Lower lobe of right lung (tissue), 2 donors: ENCODE measurements around the gene ZMIZ2. TPM values are rescaled to one million over a fixed set of nuclear protein-coding genes. Genes with fewer than 3 reads are reported as not detected.

Experiments used
- ATAC-seq, 2 donors: fragments of 200-7000 bp; cut with Tn5 transposase; one replicate each; pipeline ENCODE4 v1.9.1; 2020 to 2022; ENCODE audit warnings: mild to moderate bottlenecking in 2 of 2, moderate library complexity in 2 of 2
- DNase-seq: peaks from one replicate; pipeline ENCODE4 v3.0.0-alpha.2; 2020
- H3K27ac ChIP-seq: fragments of 200-600 bp; one replicate; pipeline ENCODE4 v1.8.0; 2022
- H3K27me3 ChIP-seq: fragments of 200-600 bp; one replicate; pipeline ENCODE4 v1.8.0; 2022; ENCODE audit warnings: low read depth
- H3K36me3 ChIP-seq: fragments of 200-600 bp; one replicate; pipeline ENCODE4 v1.8.0; 2022; ENCODE audit warnings: mild to moderate bottlenecking
- H3K4me1 ChIP-seq: fragments of 200-600 bp; one replicate; pipeline ENCODE4 v1.8.0; 2022
- H3K4me3 ChIP-seq: fragments of 200-600 bp; one replicate; pipeline ENCODE4 v1.8.0; 2022; ENCODE audit warnings: mild to moderate bottlenecking
- H3K9me3 ChIP-seq: fragments of 200-600 bp; one replicate; pipeline ENCODE4 v1.8.0; 2022
- intact Hi-C: fragments of 100-400 bp; cut with DNase I; formaldehyde crosslinking; loops from one replicate; pipeline ENCODE4 v1.11.0; 2022
- total RNA-seq: library from RNA; stranded (reverse); fragmentation: NEBNext Ultra II Directional; extraction: Animal tissue kit (Norgen Biotek cat#: 25700); gene quantifications from one replicate; pipeline ENCODE4 v1.2.1, GENCODE V29; 2021
- TF ChIP-seq, protein P1 (sequence below): fragments of 200-600 bp; IDR thresholded peaks from one replicate; pipeline ENCODE4 v1.8.0; 2022; ENCODE audit warnings: antibody characterized with exemption, mild to moderate bottlenecking
- donor health status: DM: no; HTN: yes; CAD: no; lungs with severe emphysema.

ZMIZ2 gene
- total RNA-seq, 1 donor from 2014 or later, result 97.9 TPM

GRCh38 chr7:44787762-44788161 is 39.1 kb downstream of the ZMIZ2 start:
- TF ChIP-seq, protein P1, sequence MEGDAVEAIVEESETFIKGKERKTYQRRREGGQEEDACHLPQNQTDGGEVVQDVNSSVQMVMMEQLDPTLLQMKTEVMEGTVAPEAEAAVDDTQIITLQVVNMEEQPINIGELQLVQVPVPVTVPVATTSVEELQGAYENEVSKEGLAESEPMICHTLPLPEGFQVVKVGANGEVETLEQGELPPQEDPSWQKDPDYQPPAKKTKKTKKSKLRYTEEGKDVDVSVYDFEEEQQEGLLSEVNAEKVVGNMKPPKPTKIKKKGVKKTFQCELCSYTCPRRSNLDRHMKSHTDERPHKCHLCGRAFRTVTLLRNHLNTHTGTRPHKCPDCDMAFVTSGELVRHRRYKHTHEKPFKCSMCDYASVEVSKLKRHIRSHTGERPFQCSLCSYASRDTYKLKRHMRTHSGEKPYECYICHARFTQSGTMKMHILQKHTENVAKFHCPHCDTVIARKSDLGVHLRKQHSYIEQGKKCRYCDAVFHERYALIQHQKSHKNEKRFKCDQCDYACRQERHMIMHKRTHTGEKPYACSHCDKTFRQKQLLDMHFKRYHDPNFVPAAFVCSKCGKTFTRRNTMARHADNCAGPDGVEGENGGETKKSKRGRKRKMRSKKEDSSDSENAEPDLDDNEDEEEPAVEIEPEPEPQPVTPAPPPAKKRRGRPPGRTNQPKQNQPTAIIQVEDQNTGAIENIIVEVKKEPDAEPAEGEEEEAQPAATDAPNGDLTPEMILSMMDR, result no peak
- no peaks in the 10 kb centered on the region for H3K36me3 ChIP-seq
- H3K27me3 ChIP-seq, result no peaks in the 10 kb centered on the region
- H3K27ac ChIP-seq, result no peak overlapping the region
- H3K4me1 ChIP-seq, result no peaks in the 10 kb centered on the region
- DNase-seq (no peak), ATAC-seq (no peak)
- H3K9me3 ChIP-seq, result no peaks in the 10 kb centered on the region
- intact Hi-C loops, result no loop called here
- H3K4me3 ChIP-seq, result no peak overlapping the region

GRCh38 chr7:44789990-44790389 is 41.3 kb downstream of the ZMIZ2 start:
- Histone ChIP-seq H3K4me3 (no peak overlapping the region), H3K4me1 (no peaks in the 10 kb centered on the region), H3K9me3 (no peaks in the 10 kb centered on the region), H3K27me3 (no peaks in the 10 kb centered on the region), H3K36me3 (no peaks in the 10 kb centered on the region), H3K27ac (no peak overlapping the region)
- intact Hi-C loops, result no loop called here
- DNase-seq (no peak), ATAC-seq (no peak)
- TF ChIP-seq, protein P1, result no peak

DNA sequence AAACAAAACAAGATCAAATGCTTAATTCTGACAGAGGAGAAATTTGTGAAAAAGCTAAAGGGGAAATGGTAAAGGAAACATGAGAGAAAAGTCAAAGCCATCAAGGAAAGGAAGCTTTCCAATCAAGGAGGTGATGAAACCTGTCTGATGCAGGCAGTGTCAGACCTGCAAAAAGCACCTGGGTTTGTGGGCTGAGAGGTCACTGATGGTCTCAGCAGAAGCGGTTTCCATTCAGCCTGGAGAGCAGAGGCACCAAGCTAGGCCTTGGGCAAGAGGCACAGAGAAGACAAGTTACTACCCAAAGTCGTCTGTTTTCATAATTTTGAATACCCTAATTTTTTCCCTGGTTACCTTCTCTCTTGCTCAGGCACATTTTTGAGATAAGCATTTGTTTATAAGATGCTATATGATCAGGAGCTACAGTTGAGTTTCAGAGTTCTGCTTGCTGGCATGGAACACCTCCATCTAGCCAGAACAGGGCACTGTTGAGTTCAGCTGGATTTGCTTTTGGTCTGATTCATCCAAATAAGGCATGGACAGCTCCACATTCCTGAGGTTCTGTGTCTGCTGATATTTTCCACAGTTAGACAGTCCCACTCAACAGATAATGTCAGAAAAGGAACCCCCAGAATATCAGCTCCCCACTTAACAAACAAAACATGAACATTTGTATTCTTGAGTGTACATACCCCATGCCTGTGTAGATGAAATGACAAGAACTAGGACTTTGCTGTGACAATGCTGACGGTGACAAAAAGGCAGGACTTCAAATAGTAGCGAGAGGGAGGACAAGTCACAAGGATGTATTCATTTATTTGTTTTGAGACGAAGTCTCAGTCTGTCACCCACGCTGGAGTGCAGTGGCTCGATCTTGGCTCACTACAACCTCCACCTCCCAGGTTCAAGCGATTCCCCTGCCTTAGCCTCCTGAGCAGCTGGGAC is 42.9 kb downstream of the ZMIZ2 start:
- TF ChIP-seq, protein P1, result no peak
- Histone ChIP-seq H3K27me3 (no peaks in the 10 kb centered on the region), H3K27ac (no peak overlapping the region), H3K4me3 (no peak overlapping the region), H3K36me3 (no peaks in the 10 kb centered on the region), H3K9me3 (no peaks in the 10 kb centered on the region), H3K4me1 (peaks cover 9% of the 10 kb centered on the region)
- ATAC-seq, result no peak
- DNase-seq, result no peak
- intact Hi-C loops, result no loop called here

GRCh38 chr7:44793919-44794318 is 45.3 kb downstream of the ZMIZ2 start:
- DNase-seq, result no peak
- peaks cover 23% of the 10 kb centered on the region for H3K4me1 ChIP-seq
- no peak overlapping the region for H3K4me3 ChIP-seq
- H3K27ac ChIP-seq, result no peak overlapping the region
- no peak for ATAC-seq
- no peaks in the 10 kb centered on the region for H3K27me3 ChIP-seq
- TF ChIP-seq, protein P1, result no peak
- H3K9me3 ChIP-seq, result no peaks in the 10 kb centered on the region
- intact Hi-C loops, result no loop called here
- H3K36me3 ChIP-seq, result peaks cover 5% of the 10 kb centered on the region

DNA sequence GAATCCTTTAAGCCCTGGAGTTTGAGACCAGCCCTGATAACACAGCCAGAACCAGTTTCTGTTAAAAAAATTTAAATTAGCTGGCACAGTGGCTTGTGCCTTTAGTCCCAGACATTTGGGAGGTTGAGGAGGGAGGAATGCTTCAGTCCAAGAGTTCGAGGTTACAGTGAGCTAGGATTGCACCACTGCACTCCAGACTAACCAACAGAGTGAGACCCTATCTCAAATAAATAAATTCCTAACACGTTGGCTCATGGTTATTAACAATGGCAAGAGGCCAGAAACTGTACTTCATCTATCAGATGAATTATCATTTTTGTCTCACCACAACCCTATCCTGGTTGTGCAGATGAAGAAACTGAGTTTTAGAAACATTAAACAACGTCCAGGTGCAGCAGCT is 45.7 kb downstream of the ZMIZ2 start:
- ATAC-seq, result no peak
- Histone ChIP-seq H3K4me1 (peaks cover 27% of the 10 kb centered on the region), H3K36me3 (peaks cover 9% of the 10 kb centered on the region), H3K9me3 (no peaks in the 10 kb centered on the region), H3K4me3 (no peak overlapping the region), H3K27me3 (no peaks in the 10 kb centered on the region), H3K27ac (no peak overlapping the region)
- TF ChIP-seq, protein P1, result no peak
- intact Hi-C loops, result no loop called here
- no peak for DNase-seq
